ENCODE results near the gene RPL7A.

The RPL7A gene

DNA sequence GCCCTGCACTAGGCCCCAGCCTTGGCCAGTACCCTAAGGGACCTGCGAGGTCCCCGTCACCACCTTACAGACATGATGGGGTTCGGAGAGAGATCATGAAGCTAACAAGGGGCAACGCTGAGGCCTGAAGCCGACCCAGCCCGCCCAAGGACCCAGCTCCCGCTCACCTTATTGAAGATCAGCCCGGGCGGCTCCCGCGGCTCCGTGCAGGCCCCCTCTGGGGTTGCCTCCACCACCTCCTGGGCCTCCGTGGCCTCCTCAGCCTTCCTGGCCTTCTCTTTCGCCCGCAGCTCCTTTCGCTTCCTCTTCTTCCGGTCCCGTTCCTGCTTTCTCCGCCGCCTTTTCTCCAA, 15.7 kb upstream of the RPL7A start:
- TF ChIP-seq FOXP2 (optimal IDR thresholded peaks at IDR 0.05; ENCODE audit: borderline replicate concordance, extremely low read depth, extremely low read length, insufficient read depth) (no peak), SIN3A (IDR thresholded peaks at IDR 0.05; ENCODE audit: borderline replicate concordance, insufficient read depth, low read length) (no peak), POLR2AphosphoS5 (IDR thresholded peaks at IDR 0.05; ENCODE audit: low read depth, low read length) (no peak), TAF1 (IDR thresholded peaks at IDR 0.05; ENCODE audit: borderline replicate concordance, insufficient read depth, low read length) (no peak)
- TF ChIP-seq, protein P1, sequence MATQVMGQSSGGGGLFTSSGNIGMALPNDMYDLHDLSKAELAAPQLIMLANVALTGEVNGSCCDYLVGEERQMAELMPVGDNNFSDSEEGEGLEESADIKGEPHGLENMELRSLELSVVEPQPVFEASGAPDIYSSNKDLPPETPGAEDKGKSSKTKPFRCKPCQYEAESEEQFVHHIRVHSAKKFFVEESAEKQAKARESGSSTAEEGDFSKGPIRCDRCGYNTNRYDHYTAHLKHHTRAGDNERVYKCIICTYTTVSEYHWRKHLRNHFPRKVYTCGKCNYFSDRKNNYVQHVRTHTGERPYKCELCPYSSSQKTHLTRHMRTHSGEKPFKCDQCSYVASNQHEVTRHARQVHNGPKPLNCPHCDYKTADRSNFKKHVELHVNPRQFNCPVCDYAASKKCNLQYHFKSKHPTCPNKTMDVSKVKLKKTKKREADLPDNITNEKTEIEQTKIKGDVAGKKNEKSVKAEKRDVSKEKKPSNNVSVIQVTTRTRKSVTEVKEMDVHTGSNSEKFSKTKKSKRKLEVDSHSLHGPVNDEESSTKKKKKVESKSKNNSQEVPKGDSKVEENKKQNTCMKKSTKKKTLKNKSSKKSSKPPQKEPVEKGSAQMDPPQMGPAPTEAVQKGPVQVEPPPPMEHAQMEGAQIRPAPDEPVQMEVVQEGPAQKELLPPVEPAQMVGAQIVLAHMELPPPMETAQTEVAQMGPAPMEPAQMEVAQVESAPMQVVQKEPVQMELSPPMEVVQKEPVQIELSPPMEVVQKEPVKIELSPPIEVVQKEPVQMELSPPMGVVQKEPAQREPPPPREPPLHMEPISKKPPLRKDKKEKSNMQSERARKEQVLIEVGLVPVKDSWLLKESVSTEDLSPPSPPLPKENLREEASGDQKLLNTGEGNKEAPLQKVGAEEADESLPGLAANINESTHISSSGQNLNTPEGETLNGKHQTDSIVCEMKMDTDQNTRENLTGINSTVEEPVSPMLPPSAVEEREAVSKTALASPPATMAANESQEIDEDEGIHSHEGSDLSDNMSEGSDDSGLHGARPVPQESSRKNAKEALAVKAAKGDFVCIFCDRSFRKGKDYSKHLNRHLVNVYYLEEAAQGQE (IDR thresholded peaks at IDR 0.05; ENCODE audit: insufficient read depth in 1 of 2, low read depth in 2 of 2, low read length in 2 of 2): no peak

DNA sequence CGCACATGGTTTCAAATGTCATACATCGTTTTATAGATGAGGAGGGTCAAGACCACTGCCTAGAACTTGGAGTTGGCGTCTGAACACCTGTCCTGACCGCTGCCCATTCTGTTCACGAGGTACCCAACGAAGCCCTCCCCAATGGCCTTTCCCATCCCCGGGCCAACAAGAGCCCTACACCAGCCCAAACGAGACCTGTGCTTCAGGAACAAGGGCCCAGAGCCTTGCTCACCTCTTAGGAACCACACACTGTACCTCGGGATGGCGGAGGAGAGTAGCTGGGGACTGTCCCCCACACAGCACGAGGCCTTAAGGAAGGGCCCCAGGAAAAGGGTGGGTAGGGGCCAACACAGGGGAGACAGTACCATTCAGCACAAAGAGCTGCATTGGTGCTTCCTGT, 15.0 kb upstream of the RPL7A start:
- TF ChIP-seq POLR2AphosphoS5 (IDR thresholded peaks at IDR 0.05; ENCODE audit: low read depth, low read length) (no peak), FOXP2 (optimal IDR thresholded peaks at IDR 0.05; ENCODE audit: borderline replicate concordance, extremely low read depth, extremely low read length, insufficient read depth) (no peak), SIN3A (IDR thresholded peaks at IDR 0.05; ENCODE audit: borderline replicate concordance, insufficient read depth, low read length) (no peak), TAF1 (IDR thresholded peaks at IDR 0.05; ENCODE audit: borderline replicate concordance, insufficient read depth, low read length) (no peak)
- TF ChIP-seq, protein P1 (IDR thresholded peaks at IDR 0.05; ENCODE audit: insufficient read depth in 1 of 2, low read depth in 2 of 2, low read length in 2 of 2): no peak

DNA sequence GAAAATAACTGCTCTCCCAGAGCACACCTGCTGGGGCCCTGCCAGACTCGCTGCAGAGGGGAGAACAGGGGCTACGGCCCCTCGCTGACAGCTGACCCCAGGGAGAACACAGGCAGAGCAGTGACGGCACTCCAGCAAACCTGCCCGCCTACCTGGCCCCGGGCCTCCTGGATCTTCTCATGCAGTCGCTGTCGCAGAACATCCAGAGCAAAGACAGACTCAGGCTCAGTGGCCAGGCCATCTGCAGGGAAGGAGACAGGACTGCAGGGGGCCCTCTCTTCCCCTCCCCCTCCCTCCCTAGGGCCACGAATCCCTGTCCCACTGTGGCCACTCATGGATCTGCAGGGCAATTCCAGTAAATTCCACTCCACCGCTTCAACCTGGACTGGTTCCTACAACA, 14.5 kb upstream of the RPL7A start:
- TF ChIP-seq, protein P1 (IDR thresholded peaks at IDR 0.05; ENCODE audit: insufficient read depth in 1 of 2, low read depth in 2 of 2, low read length in 2 of 2): no peak
- TF ChIP-seq FOXP2 (optimal IDR thresholded peaks at IDR 0.05; ENCODE audit: borderline replicate concordance, extremely low read depth, extremely low read length, insufficient read depth) (no peak), TAF1 (IDR thresholded peaks at IDR 0.05; ENCODE audit: borderline replicate concordance, insufficient read depth, low read length) (no peak), POLR2AphosphoS5 (IDR thresholded peaks at IDR 0.05; ENCODE audit: low read depth, low read length) (no peak), SIN3A (IDR thresholded peaks at IDR 0.05; ENCODE audit: borderline replicate concordance, insufficient read depth, low read length) (no peak)

- TF ChIP-seq FOXP2 (optimal IDR thresholded peaks at IDR 0.05; ENCODE audit: borderline replicate concordance, extremely low read depth, extremely low read length, insufficient read depth) (no peak), TAF1 (IDR thresholded peaks at IDR 0.05; ENCODE audit: borderline replicate concordance, insufficient read depth, low read length) (no peak), SIN3A (IDR thresholded peaks at IDR 0.05; ENCODE audit: borderline replicate concordance, insufficient read depth, low read length) (no peak), POLR2AphosphoS5 (IDR thresholded peaks at IDR 0.05; ENCODE audit: low read depth, low read length) (no peak)
- TF ChIP-seq, protein P1 (IDR thresholded peaks at IDR 0.05; ENCODE audit: insufficient read depth in 1 of 2, low read depth in 2 of 2, low read length in 2 of 2): no peak
These were observed 13.9 kb upstream of the RPL7A start for GRCh38 chr9:133334161-133334560.

Measured in PFSK-1 (cell line).